ENCODE measurements around the gene BMPR1A. TPM values are rescaled to one million over a fixed set of nuclear protein-coding genes. Genes with fewer than 3 reads are reported as not detected.

Gene BMPR1A
- total RNA-seq, 2 donors from 2014 or later = 69.4 to 96.4 TPM

DNA sequence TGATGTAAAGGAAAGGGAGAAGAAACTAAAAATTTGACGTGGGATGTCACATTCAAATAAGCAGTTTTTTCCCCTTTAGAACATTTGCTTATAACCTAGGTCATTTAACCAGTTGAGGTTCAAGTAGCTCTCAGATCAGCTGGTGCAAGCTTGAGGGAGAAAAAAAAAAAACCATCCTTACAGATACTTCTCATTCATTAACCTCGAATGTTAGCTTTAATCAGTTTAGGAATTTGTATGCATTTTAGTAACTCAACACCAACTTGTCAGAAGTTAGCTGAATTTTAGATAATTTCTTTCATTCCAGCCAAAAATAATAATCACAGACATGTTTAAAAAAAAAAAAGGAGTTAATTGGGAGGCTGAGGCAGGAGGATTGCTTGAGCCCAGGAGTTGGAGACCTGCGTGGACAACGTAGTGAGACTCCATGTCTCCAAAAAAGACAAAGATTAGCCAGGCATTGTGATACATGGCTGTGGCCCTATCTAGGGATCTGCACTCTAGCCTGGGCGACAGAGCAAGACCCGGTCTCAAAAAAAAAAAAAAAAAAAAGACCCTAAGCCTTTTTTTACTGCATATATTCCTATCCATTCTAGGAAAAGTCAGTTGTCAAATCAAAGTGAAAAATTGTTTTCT, 46.2 kb downstream of the BMPR1A start:
- no peaks in the 10 kb centered on the region for H3K9me3 Mint-ChIP-seq
- 89 to 99% methylated on average over 3 to 4 of the region's 6 CpGs for WGBS, 2 experiments (ENCODE audit: insufficient coverage in 1 of 2, insufficient read length in 1 of 2)
- Histone ChIP-seq H3K4me1 (ENCODE audit: control insufficient read depth, insufficient read depth, low read length) (peaks cover 9% of the 10 kb centered on the region), H3K27ac (ENCODE audit: low read depth, low read length) (no peak overlapping the region), H3K36me3 (ENCODE audit: control insufficient read depth, insufficient read depth, low read length) (peaks cover 5% of the 10 kb centered on the region), H3K4me3 (ENCODE audit: low read length) (no peak overlapping the region), H3K9ac (ENCODE audit: extremely low read depth, low read length, poor library complexity, severe bottlenecking) (no peak overlapping the region), H3K27me3 (ENCODE audit: control insufficient read depth, insufficient read depth, low read length, poor library complexity, severe bottlenecking) (no peaks in the 10 kb centered on the region), H3K9me3 (ENCODE audit: control insufficient read depth, low read length) (no peaks in the 10 kb centered on the region)
- no peak for DNase-seq
- H3K27ac Mint-ChIP-seq = no peak overlapping the region
- TF ChIP-seq, protein P1, sequence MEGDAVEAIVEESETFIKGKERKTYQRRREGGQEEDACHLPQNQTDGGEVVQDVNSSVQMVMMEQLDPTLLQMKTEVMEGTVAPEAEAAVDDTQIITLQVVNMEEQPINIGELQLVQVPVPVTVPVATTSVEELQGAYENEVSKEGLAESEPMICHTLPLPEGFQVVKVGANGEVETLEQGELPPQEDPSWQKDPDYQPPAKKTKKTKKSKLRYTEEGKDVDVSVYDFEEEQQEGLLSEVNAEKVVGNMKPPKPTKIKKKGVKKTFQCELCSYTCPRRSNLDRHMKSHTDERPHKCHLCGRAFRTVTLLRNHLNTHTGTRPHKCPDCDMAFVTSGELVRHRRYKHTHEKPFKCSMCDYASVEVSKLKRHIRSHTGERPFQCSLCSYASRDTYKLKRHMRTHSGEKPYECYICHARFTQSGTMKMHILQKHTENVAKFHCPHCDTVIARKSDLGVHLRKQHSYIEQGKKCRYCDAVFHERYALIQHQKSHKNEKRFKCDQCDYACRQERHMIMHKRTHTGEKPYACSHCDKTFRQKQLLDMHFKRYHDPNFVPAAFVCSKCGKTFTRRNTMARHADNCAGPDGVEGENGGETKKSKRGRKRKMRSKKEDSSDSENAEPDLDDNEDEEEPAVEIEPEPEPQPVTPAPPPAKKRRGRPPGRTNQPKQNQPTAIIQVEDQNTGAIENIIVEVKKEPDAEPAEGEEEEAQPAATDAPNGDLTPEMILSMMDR (conservative IDR thresholded peaks at IDR 0.05) = no peak
- H3K27me3 Mint-ChIP-seq (ENCODE audit: insufficient read depth) = no peaks in the 10 kb centered on the region
- H3K4me1 Mint-ChIP-seq = peaks cover 29% of the 10 kb centered on the region
- H3K36me3 Mint-ChIP-seq (ENCODE audit: low read depth) = peaks cover 8% of the 10 kb centered on the region
- no peak overlapping the region for H3K4me3 Mint-ChIP-seq

DNA sequence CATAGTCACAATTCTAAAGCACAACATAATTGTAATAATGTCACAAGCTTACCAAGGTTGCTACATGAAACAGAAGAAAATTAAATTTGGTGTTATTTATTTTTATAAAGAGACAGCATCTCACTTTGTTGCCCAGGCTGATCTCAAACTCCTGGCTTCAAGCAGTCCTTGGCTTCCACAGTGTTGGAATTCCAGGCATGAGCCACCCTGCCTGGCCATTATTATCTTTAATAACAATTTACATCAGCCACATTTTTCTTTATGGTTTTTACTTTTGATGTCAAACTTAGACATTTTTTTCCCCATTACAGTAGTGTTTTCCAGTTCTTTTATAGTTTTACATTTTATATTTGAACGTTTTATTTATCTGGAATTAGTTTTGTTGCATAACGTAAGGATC, 46.7 kb downstream of the BMPR1A start:
- H3K9me3 Mint-ChIP-seq = no peaks in the 10 kb centered on the region
- DNase-seq = no peak
- no peak overlapping the region for H3K4me3 Mint-ChIP-seq
- no peaks in the 10 kb centered on the region for H3K27me3 Mint-ChIP-seq (ENCODE audit: insufficient read depth)
- peaks cover 8% of the 10 kb centered on the region for H3K36me3 Mint-ChIP-seq (ENCODE audit: low read depth)
- TF ChIP-seq, protein P1 (conservative IDR thresholded peaks at IDR 0.05) = no peak
- no peak overlapping the region for H3K27ac Mint-ChIP-seq
- no peaks in the 10 kb centered on the region for H3K9me3 ChIP-seq (ENCODE audit: control insufficient read depth, low read length)
- peaks cover 6% of the 10 kb centered on the region for H3K4me1 ChIP-seq (ENCODE audit: control insufficient read depth, insufficient read depth, low read length)
- no peaks in the 10 kb centered on the region for H3K27me3 ChIP-seq (ENCODE audit: control insufficient read depth, insufficient read depth, low read length, poor library complexity, severe bottlenecking)
- WGBS, 2 experiments (ENCODE audit: insufficient coverage in 1 of 2, insufficient read length in 1 of 2) = 83% methylated on average over 2 of the region's 2 CpGs; no CpG with 5 or more reads in 1 of the 2 experiments
- peaks cover 28% of the 10 kb centered on the region for H3K4me1 Mint-ChIP-seq
- no peak overlapping the region for H3K9ac ChIP-seq (ENCODE audit: extremely low read depth, low read length, poor library complexity, severe bottlenecking)
- no peak overlapping the region for H3K27ac ChIP-seq (ENCODE audit: low read depth, low read length)
- peaks cover 5% of the 10 kb centered on the region for H3K36me3 ChIP-seq (ENCODE audit: control insufficient read depth, insufficient read depth, low read length)
- no peak overlapping the region for H3K4me3 ChIP-seq (ENCODE audit: low read length)

DNA sequence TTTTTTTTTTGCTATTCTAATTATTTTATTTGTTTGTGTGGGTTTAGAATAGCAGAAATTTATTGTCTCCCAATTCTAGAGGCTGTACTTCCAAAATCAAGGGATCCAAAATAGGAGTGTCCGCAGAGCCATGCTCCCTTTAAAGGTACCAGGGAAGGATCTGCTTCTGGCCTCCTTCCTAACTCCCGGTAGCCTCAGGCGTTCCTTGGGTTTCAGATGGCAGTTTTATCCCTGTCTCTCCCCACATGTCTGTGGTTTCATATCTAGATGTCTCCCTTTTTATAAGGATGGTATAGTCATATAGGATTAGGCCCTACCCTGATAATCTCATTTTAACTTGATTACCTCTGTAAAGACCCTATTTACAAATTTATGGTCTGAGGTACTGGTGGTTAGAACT, 48.4 kb downstream of the BMPR1A start:
- Histone ChIP-seq H3K9me3 (ENCODE audit: control insufficient read depth, low read length) (no peaks in the 10 kb centered on the region), H3K27me3 (ENCODE audit: control insufficient read depth, insufficient read depth, low read length, poor library complexity, severe bottlenecking) (no peaks in the 10 kb centered on the region), H3K9ac (ENCODE audit: extremely low read depth, low read length, poor library complexity, severe bottlenecking) (no peak overlapping the region), H3K36me3 (ENCODE audit: control insufficient read depth, insufficient read depth, low read length) (peaks cover 17% of the 10 kb centered on the region), H3K27ac (ENCODE audit: low read depth, low read length) (no peak overlapping the region), H3K4me3 (ENCODE audit: low read length) (no peak overlapping the region), H3K4me1 (ENCODE audit: control insufficient read depth, insufficient read depth, low read length) (no peaks in the 10 kb centered on the region)
- H3K4me1 Mint-ChIP-seq = peaks cover 13% of the 10 kb centered on the region
- peaks cover 11% of the 10 kb centered on the region for H3K36me3 Mint-ChIP-seq (ENCODE audit: low read depth)
- no peak overlapping the region for H3K4me3 Mint-ChIP-seq
- H3K27ac Mint-ChIP-seq = no peak overlapping the region
- DNase-seq = no peak
- WGBS, 2 experiments (ENCODE audit: insufficient coverage in 1 of 2, insufficient read length in 1 of 2) = 98 to 100% methylated on average over 1 to 3 of the region's 3 CpGs
- H3K9me3 Mint-ChIP-seq = no peaks in the 10 kb centered on the region
- TF ChIP-seq, protein P1 (conservative IDR thresholded peaks at IDR 0.05) = no peak
- no peaks in the 10 kb centered on the region for H3K27me3 Mint-ChIP-seq (ENCODE audit: insufficient read depth)
